K562 (cell line): ENCODE results near the gene SERP1. TPM values are rescaled to one million over a fixed set of nuclear protein-coding genes. Genes with fewer than 3 reads are reported as not detected.
A peak's percentile ranks its signal among the peaks of the same experiment; 100 is the strongest.

Experiments used
- ATAC-seq: fragments of 200-7000 bp; cut with Tn5 transposase; 3 replicates; pipeline ENCODE4 v1.9.1; 2020; ENCODE audit warnings: moderate library complexity
- BruUV-seq: library from RNA; stranded (reverse); fragments of 400-500 nt; replicated peaks from 2 replicates; lab custom pipeline; 2021; lab: Mats Ljungman, UMichigan
- CTCF ChIA-PET: fragments of 300-600 bp; formaldehyde crosslinking; extraction: SDS; loops from one replicate; lab custom pipeline; 2021; ENCODE audit warnings: low intra/inter-chr PET ratio; lab: Yijun Ruan, JAX
- POLR2A ChIA-PET: fragments of 300-600, 350-650 bp; sonication (Branson Sonifier 250); formaldehyde crosslinking; extraction: SDS; loops from one replicate; lab custom pipeline; 2021; ENCODE audit warnings: antibody characterized with exemption, inconsistent platforms; lab: Yijun Ruan, JAX
- DNase-seq, 4 experiments: peaks; one replicate each; pipeline versions ENCODE4 v3.0.0 to v3.0.0-alpha.2; 2011 to 2018; ENCODE audit warnings: low spot score in 3 of 4, mixed read lengths in 3 of 4; ENCODE audit errors: extremely low read depth in 1 of 4
- FAIRE-seq: peaks from 2 replicates; lab custom pipeline; 2011; peaks lifted over from hg19 to GRCh38; lab: Jason Lieb, UNC
- H2AFZ ChIP-seq: 2 replicates; pipeline ENCODE4 v1.6.0; 2011; ENCODE audit warnings: low read depth, low read length, control low read depth, inconsistent platforms
- H3K27ac ChIP-seq: fragments of 200-600 bp; 3 replicates; pipeline ENCODE4 v1.8.0; 2011; ENCODE audit warnings: low read depth, mild to moderate bottlenecking, control low read depth, inconsistent platforms, low read length, moderate library complexity, mixed read lengths; ENCODE audit errors: extremely low read depth
- H3K27me3 ChIP-seq, 2 experiments: fragments of 300-600 bp in 1 of 2; 2 replicates in 1 of 2; 3 replicates in 1 of 2; pipeline versions ENCODE4 v1.6.0 to v1.8.0; 2011; ENCODE audit warnings: inconsistent platforms in 2 of 2, low read length in 2 of 2, mild to moderate bottlenecking in 1 of 2, mixed read lengths in 1 of 2, moderate library complexity in 1 of 2; ENCODE audit not compliant: control insufficient read depth in 2 of 2, insufficient read depth in 2 of 2
- H3K36me3 ChIP-seq: fragments of 300-600 bp; 3 replicates; pipeline ENCODE4 v1.8.0; 2011; ENCODE audit warnings: mild to moderate bottlenecking, low read length, inconsistent platforms; ENCODE audit not compliant: control insufficient read depth, insufficient read depth
- H3K4me1 ChIP-seq, 2 experiments: fragments of 200-600 bp in 1 of 2; replicated peaks in 1 of 2; 2 replicates in 1 of 2; 3 replicates in 1 of 2; pipeline versions ENCODE4 v1.5.1 to v1.8.0; 2011; ENCODE audit warnings: inconsistent platforms in 2 of 2, low read length in 2 of 2, mild to moderate bottlenecking in 1 of 2, mixed read lengths in 1 of 2, moderate library complexity in 1 of 2; ENCODE audit not compliant: control insufficient read depth in 2 of 2, insufficient read depth in 2 of 2
- H3K4me2 ChIP-seq: 2 replicates; pipeline ENCODE4 v1.6.1; 2011; ENCODE audit warnings: low read length, control low read depth, inconsistent platforms, mixed read lengths; ENCODE audit not compliant: insufficient read depth
- H3K4me3 ChIP-seq: fragments of 200-600 bp; sonication (generic), shearing (Covaris generic); 2 replicates; pipeline ENCODE4 v1.5.1; 2016; ENCODE audit warnings: control low read depth, inconsistent platforms
- H3K79me2 ChIP-seq: fragments of 200-600 bp; 3 replicates; pipeline ENCODE4 v1.8.0; 2011; ENCODE audit warnings: low read length, inconsistent platforms; ENCODE audit not compliant: control insufficient read depth, insufficient read depth
- H3K9ac ChIP-seq, 2 experiments: 2 replicates each; pipeline versions ENCODE4 v1.6.0 to v1.6.1; 2011; ENCODE audit warnings: low read depth in 2 of 2, low read length in 2 of 2, control low read depth in 1 of 2, inconsistent platforms in 1 of 2, mild to moderate bottlenecking in 1 of 2, mixed read lengths in 1 of 2; ENCODE audit not compliant: insufficient read depth in 1 of 2
- H3K9me1 ChIP-seq: one replicate; pipeline ENCODE4 v1.6.0; 2011; ENCODE audit warnings: inconsistent platforms, mild to moderate bottlenecking, low read length, moderate library complexity; ENCODE audit not compliant: control insufficient read depth, insufficient read depth
- H3K9me3 ChIP-seq: replicated peaks from 2 replicates; pipeline ENCODE4 v1.5.1; 2011; ENCODE audit warnings: low read depth, low read length, inconsistent platforms; ENCODE audit not compliant: control insufficient read depth, insufficient read depth
- H4K20me1 ChIP-seq: replicated peaks from 2 replicates; pipeline ENCODE4 v1.6.1; 2011; ENCODE audit warnings: low read length, inconsistent platforms, mixed read lengths; ENCODE audit not compliant: control insufficient read depth, insufficient read depth
- CHD1 ChIP-seq: fragments of 200-600 bp; sonication (generic); IDR thresholded peaks from one replicate; pipeline ENCODE4 v1.6.1; 2012; ENCODE audit warnings: mild to moderate bottlenecking, moderate library complexity, low read length, inconsistent platforms
- KLF13 ChIP-seq: fragments of 450-650 bp; IDR thresholded peaks from 2 replicates; pipeline ENCODE4 v1.6.1; 2016; ENCODE audit warnings: missing genetic modification characterization, low read depth, mild to moderate bottlenecking, missing compliant biosample characterization, moderate library complexity, borderline replicate concordance
- LARP7 ChIP-seq: fragments of 450-650 bp; IDR thresholded peaks from 2 replicates; pipeline ENCODE4 v1.6.1; 2016
- RBFOX2 ChIP-seq: fragments of 200-400 bp; formaldehyde crosslinking; IDR thresholded peaks from 2 replicates; pipeline ENCODE4 v1.6.1; 2017; ENCODE audit warnings: low read depth, mild to moderate bottlenecking, low read length, moderate library complexity
- SP2 ChIP-seq: IDR thresholded peaks from 2 replicates; pipeline ENCODE4 v1.6.1; 2011; ENCODE audit warnings: mild to moderate bottlenecking, low read depth, low read length, moderate library complexity; ENCODE audit not compliant: poor library complexity, severe bottlenecking; ENCODE audit errors: extremely low read depth
- WGBS: fragments of 100-300 bp; shearing (Covaris generic); methylation state at CpG from one replicate; pipeline ENCODE4 v1.1.6; 2016; ENCODE audit warnings: low coverage, mixed read lengths; ENCODE audit not compliant: insufficient coverage; ENCODE audit errors: missing lambda C conversion rate; 5-methylcytosine and 5-hydroxymethylcytosine counted together
- in situ Hi-C: fragments of 300-500 bp; cut with MboI; formaldehyde crosslinking; loops from 4 replicates; pipeline ENCODE4 v1.15.0; 2018; ENCODE audit warnings: inconsistent platforms, mixed read lengths
- intact Hi-C: fragments of 100-400 bp; cut with micrococcal nuclease; formaldehyde crosslinking; loops from 2 replicates; pipeline ENCODE4 v1.14.2; 2022
- polyA plus RNA-seq, 8 experiments: library from polyadenylated mRNA; depleted of rRNA in 4 of 8; stranded (reverse) in 5 of 8; unstranded in 3 of 8; fragments of >200 nt; fragmentation: Nextera tagmentation in 2 of 8; fragmentation: Illumina TruSeq in 1 of 8; extraction: Ambion mirVana in 2 of 8; extraction: Trizol in 1 of 8; gene quantifications; 2 replicates each; pipeline versions ENCODE4 v1.2.1 to v1.2.3, GENCODE V29; 2011 to 2014; ENCODE audit warnings: inconsistent platforms in 1 of 8, missing spikeins in 1 of 8
- total RNA-seq, 7 experiments: library from RNA; depleted of rRNA in 6 of 7; stranded (reverse); fragments of >200 nt in 6 of 7; fragmentation: Illumina TruSeq in 2 of 7; extraction: Trizol in 2 of 7; gene quantifications; 2 replicates each; pipeline versions ENCODE4 v1.2.1 to v1.2.3, GENCODE V29; 2011 to 2021; ENCODE audit warnings: low replicate concordance in 1 of 7
- TF ChIP-seq, protein P1 (sequence below): fragments of 250-450 bp; sonication (Bioruptor Pico); IDR thresholded peaks from 2 replicates; pipeline ENCODE4 v1.8.0; 2022; ENCODE audit warnings: inconsistent platforms, mild to moderate bottlenecking, moderate library complexity, borderline replicate concordance

SERP1 gene
- total and polyA plus RNA-seq, 9 of the 15 experiments (the other 6 are each of a cell fraction or from before 2014, with no cell fraction given): 38.6 to 443 (median 121) TPM

GRCh38 chr3:150544726-150545125 is 1.6 kb downstream of the SERP1 start:
- intact Hi-C loops (loop anchor here (1.0 kb wide), 1 partner anchor 56 kb away; no protein-coding TSS in a partner anchor), in situ Hi-C loops (loop anchor here (25.0 kb wide), 1 partner anchor 318 kb away; no protein-coding TSS in a partner anchor)
- BruUV-seq: TSS peak; percentile 38
- Histone ChIP-seq H3K27ac (no peak overlapping the region), H3K4me1 (peaks cover 4% of the 10 kb centered on the region in 2 experiments; a peak in 2 of 5 replicates), H3K36me3 (peaks cover 59% of the 10 kb centered on the region), H3K4me3 (peak overlapping the region; percentile 93), H3K9me3 (no peaks in the 10 kb centered on the region), H3K27me3 (no peaks in the 10 kb centered on the region), H3K9me1 (no peaks in the 10 kb centered on the region), H3K9ac (peak overlapping the region; percentile 15 to 94; a peak in 3 of 4 replicates), H4K20me1 (0 out of 2 replicates have a peak, but pooled peaks cover 4% of the 10 kb centered on the region), H3K4me2 (peak overlapping the region; percentile 90), H3K79me2 (peaks cover 68% of the 10 kb centered on the region), H2AFZ (no peak overlapping the region)
- CTCF ChIA-PET: no interaction called here
- POLR2A ChIA-PET: interaction anchor here (0.6 to 1.6 kb wide), 3 partner anchors 10 to 224 kb away, joined by 3 to 10 read pairs (median 4); no protein-coding TSS in a partner anchor
- DNase-seq (no peak), FAIRE-seq (no peak), ATAC-seq (no peak)
- 0% methylated on average over 1 of the region's 1 CpG for WGBS
- TF ChIP-seq KLF13 (tag): no peak
- TF ChIP-seq RBFOX2: peak; percentile 66
- no peak for TF ChIP-seq SP2
- TF ChIP-seq, protein P1, sequence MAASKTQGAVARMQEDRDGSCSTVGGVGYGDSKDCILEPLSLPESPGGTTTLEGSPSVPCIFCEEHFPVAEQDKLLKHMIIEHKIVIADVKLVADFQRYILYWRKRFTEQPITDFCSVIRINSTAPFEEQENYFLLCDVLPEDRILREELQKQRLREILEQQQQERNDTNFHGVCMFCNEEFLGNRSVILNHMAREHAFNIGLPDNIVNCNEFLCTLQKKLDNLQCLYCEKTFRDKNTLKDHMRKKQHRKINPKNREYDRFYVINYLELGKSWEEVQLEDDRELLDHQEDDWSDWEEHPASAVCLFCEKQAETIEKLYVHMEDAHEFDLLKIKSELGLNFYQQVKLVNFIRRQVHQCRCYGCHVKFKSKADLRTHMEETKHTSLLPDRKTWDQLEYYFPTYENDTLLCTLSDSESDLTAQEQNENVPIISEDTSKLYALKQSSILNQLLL: no peak
- no peak for TF ChIP-seq CHD1
- TF ChIP-seq LARP7: no peak
